Immature natural killer cell (primary cell): ENCODE results near the gene BRPF3. TPM values are rescaled to one million over a fixed set of nuclear protein-coding genes. Genes with fewer than 3 reads are reported as not detected.

Source experiments
- DNase-seq, 3 donors: peaks; one replicate each; pipeline ENCODE4 v3.0.0; 2022; ENCODE audit warnings: mixed read lengths in 1 of 3
- H3K27ac Mint-ChIP-seq, 6 donors: one replicate each; pipeline ENCODE4 v1.8.0; 2020; ENCODE audit warnings: mixed read lengths in 6 of 6, mild to moderate bottlenecking in 5 of 6, inconsistent platforms in 4 of 6, moderate library complexity in 3 of 6
- H3K27me3 Mint-ChIP-seq, 3 donors: one replicate each; pipeline ENCODE4 v1.8.0; 2020 to 2021; ENCODE audit warnings: low read depth in 3 of 3, mild to moderate bottlenecking in 3 of 3, mixed read lengths in 3 of 3, moderate library complexity in 3 of 3, inconsistent platforms in 1 of 3
- H3K36me3 Mint-ChIP-seq, 3 donors: one replicate each; pipeline ENCODE4 v1.8.0; 2020; ENCODE audit warnings: mixed read lengths in 3 of 3, inconsistent platforms in 2 of 3, mild to moderate bottlenecking in 2 of 3
- H3K4me1 Mint-ChIP-seq, 2 donors: one replicate each; pipeline ENCODE4 v1.8.0; 2020; ENCODE audit warnings: inconsistent platforms in 2 of 2, mild to moderate bottlenecking in 2 of 2, mixed read lengths in 2 of 2, moderate library complexity in 1 of 2
- H3K4me3 Mint-ChIP-seq, 5 donors: one replicate each; pipeline ENCODE4 v1.8.0; 2020; ENCODE audit warnings: mild to moderate bottlenecking in 5 of 5, mixed read lengths in 5 of 5, inconsistent platforms in 3 of 5, moderate library complexity in 3 of 5
- H3K9me3 Mint-ChIP-seq, 6 donors: one replicate each; pipeline ENCODE4 v1.8.0; 2020; ENCODE audit warnings: mild to moderate bottlenecking in 6 of 6, mixed read lengths in 6 of 6, inconsistent platforms in 4 of 6, moderate library complexity in 3 of 6
- polyA plus RNA-seq, 3 donors: library from polyadenylated mRNA; unstranded; fragments of 300-500 nt; fragmentation: Illumina TruSeq; gene quantifications; one replicate each; pipeline ENCODE4 v1.2.3, GENCODE V29; 2021

BRPF3 gene
- polyA plus RNA-seq, 3 donors from 2014 or later, result 3.0 to 13.7 (median 4.1) TPM

DNA sequence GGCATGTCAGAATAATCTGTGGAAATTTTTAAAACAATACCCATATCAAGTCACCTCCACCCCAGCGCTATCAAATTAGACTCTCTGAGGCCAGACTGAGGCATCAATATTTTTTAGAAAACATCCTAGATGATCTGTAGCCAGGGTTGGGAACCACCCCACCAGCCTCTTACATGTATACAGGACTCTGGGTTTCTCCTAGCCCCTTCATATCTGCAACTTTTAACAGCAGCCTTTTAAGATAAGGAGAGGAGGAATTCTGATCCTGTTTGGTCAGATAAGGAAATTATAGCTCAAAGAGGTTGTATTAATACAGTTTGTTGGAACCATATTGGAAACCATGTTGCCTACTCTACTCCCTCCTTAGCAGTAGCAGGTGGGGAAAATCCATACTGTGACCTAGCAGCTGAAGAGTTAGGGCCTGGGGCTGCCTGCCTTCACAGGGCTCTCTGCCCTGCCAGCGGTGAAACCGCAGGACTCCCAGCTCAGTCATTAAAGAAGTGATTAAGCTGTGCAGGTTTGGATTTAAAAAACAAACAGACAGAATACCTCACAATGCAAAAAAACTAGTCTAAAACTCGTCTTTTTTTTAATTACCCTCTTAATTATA lies 30.0 kb downstream of the BRPF3 start:
- H3K36me3 Mint-ChIP-seq, result peaks cover 29 to 62% (median 30%) of the 10 kb centered on the region in 3 donors

DNA sequence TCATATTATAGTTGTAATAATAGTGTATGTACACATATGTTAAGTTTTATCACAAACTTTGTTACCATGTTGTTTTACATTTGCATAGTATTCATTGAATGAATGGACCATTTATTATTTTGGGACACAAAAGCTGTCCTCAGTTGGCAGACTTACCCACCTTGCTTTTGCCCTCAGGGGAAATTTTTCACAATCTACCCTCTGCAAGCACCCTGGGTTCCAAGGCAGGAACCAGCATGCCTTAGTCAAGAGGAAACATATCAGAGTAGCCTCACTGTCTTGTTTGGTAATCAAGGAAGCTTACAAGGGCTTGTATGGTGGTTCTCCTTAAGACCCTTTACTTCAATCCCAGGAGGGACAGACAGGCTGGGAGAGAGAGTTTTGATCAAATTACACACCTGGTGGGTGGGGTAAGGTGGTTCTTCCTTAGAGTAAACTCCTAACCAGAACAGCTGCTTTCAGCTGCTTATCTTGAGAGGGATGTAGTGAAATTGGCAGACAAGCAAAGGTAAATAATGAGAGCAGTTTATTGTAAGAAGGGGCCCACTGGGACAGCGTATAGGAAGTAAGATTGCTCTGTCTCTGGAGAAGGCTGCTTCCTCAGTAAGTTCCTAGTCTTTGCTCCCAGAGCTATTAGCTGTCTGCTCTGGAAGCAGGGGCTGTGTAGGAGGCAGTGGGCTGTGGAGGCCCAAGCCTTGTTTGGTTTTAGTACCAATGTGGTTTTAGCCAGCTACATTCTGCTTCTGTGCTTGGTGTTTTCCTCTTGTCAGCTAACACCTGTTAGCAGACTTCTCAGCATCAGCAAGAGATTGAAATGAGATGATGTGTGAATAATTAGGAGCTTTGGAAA lies 31.1 kb downstream of the BRPF3 start:
- H3K4me3 Mint-ChIP-seq, result no peak overlapping the region
- peak overlapping the region in 3 of 6 donors; percentile 22 to 56 (median 40) for H3K27ac Mint-ChIP-seq
- H3K4me1 Mint-ChIP-seq, result peaks cover 0 to 2% of the 10 kb centered on the region in 2 donors
- no peak for DNase-seq
- no peaks in the 10 kb centered on the region for H3K27me3 Mint-ChIP-seq
- no peaks in the 10 kb centered on the region for H3K9me3 Mint-ChIP-seq
- peaks cover 23 to 66% (median 38%) of the 10 kb centered on the region in 3 donors for H3K36me3 Mint-ChIP-seq

More for the DNA sequence above, 30.0 kb downstream of the BRPF3 start:
- Mint-ChIP-seq H3K4me3 (no peak overlapping the region), H3K9me3 (no peaks in the 10 kb centered on the region), H3K27me3 (no peaks in the 10 kb centered on the region), H3K27ac (no peak overlapping the region), H3K4me1 (peaks cover 0 to 2% of the 10 kb centered on the region in 2 donors)
- DNase-seq, result no peak

DNA sequence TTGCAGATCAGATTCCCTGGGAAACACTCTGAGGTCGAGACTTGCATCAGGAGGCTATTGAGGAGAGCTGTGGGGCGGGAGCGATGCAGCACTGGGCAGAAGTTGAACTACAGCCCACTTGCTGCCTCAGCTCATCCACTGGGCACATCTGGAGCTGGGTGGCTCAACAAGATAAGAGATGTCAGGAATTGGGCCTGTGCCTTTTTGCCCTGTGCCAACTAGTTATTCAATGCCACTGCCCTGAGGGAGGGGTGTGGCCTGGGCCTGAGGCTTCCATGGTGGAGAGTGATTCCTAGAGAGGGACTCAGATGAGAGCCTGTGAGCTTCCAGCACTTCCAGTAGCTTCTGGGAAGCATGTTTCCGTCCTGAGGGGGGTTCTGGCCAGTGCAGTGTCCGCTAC lies 32.7 kb downstream of the BRPF3 start:
- Mint-ChIP-seq H3K36me3 (peaks cover 19 to 61% (median 38%) of the 10 kb centered on the region in 3 donors), H3K27me3 (no peaks in the 10 kb centered on the region), H3K4me3 (no peak overlapping the region), H3K9me3 (no peaks in the 10 kb centered on the region), H3K27ac (peak overlapping the region in 1 of 6 donors; percentile 50), H3K4me1 (peaks cover under 1 to 2% of the 10 kb centered on the region in 2 donors)
- DNase-seq, result no peak

DNA sequence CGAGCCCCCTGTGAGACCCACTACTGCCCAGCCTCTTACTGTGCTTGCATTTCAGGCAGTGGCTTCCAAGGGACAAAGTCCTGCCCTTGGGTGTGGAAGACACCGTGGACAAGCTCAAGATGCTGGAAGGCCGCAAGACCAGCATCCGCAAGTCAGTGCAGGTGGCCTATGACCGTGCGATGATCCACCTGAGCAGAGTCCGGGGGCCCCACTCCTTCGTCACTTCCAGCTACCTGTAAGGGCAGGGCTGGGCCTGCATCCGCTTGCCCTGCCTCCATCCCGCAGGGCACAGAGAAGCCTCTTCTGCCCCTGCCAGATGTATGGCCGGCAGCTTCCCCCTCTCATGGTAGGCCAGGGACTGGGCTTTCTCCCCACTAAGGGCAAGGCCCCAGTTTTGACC lies 33.8 kb downstream of the BRPF3 start:
- DNase-seq, result no peak
- no peaks in the 10 kb centered on the region for H3K9me3 Mint-ChIP-seq
- no peak overlapping the region for H3K27ac Mint-ChIP-seq
- no peak overlapping the region for H3K4me3 Mint-ChIP-seq
- peaks cover 7% of the 10 kb centered on the region in 2 donors for H3K4me1 Mint-ChIP-seq
- no peaks in the 10 kb centered on the region for H3K27me3 Mint-ChIP-seq
- peaks cover 19 to 62% (median 40%) of the 10 kb centered on the region in 3 donors for H3K36me3 Mint-ChIP-seq

DNA sequence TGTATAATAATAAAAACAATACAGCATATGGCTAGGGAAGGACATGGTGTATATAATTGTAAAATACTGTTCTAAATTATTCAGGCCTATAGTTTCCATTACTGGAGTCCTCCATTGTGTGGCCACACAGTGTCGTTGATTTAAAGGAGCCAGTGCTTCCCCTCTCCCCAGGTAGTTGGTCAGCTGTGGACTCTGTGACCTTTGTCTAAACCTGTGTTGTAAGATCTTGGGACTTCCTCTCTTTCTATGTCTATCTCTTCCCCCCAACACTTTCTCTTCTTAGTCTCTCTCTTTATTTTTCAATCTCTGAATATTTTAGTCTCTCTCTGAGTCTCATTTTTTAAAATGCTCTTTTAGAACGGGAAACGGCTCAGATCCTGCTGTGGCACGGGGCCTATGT lies 35.6 kb downstream of the BRPF3 start:
- Mint-ChIP-seq H3K4me3 (no peak overlapping the region), H3K4me1 (peaks cover 7 to 9% of the 10 kb centered on the region in 2 donors)

DNA sequence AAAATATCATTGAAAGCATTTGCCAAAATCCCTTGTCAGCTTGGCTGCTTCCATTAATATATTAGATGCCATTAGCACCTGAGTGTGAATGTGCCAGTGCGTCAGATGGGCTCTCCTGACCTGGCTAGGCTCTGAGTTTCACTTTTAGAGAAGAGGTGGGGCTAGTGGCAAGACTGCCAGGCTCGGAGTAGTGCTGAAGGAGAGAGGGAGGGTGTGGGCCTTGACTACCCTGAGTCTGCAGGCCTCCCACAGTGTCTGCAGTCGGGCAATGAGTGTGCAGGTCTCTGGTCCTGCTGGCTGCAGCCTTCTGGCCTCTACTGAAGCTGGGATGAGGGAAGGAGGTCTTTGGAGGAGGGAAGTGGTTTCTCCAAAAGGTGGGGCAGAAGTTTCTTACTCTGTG lies 38.8 kb downstream of the BRPF3 start:
- H3K4me1 Mint-ChIP-seq, result peaks cover 7 to 9% of the 10 kb centered on the region in 2 donors
- no peaks in the 10 kb centered on the region for H3K9me3 Mint-ChIP-seq
- no peak for DNase-seq
- peaks cover 6 to 36% (median 22%) of the 10 kb centered on the region in 3 donors for H3K36me3 Mint-ChIP-seq
- no peak overlapping the region for H3K4me3 Mint-ChIP-seq
- peak overlapping the region in 3 of 6 donors; percentile 17 to 48 (median 36) for H3K27ac Mint-ChIP-seq
- H3K27me3 Mint-ChIP-seq, result no peaks in the 10 kb centered on the region

More for the DNA sequence above, 35.6 kb downstream of the BRPF3 start:
- Mint-ChIP-seq H3K27me3 (no peaks in the 10 kb centered on the region), H3K27ac (peak overlapping the region in 3 of 6 donors; percentile 2 to 60 (median 47)), H3K36me3 (peaks cover 10 to 57% (median 31%) of the 10 kb centered on the region in 3 donors), H3K9me3 (no peaks in the 10 kb centered on the region)
- DNase-seq, result no peak

DNA sequence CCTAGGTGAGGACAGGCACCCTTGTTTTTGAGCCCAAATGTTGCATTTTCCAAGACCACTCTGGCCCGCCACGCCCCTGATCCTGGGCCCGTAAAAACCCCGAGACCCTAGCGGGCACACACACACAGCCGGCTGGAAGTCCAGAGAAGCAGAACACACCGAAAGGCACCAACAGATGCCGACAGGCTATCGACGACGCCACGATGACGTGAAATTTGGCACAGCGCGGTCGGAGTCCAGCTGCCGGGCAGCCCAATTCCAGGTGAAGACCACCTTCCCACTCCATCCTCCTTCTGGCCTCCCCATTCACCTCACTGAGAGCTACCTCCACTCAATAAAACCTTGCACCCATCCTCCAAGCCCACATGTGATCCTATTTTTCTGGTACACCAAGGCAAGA lies 39.3 kb downstream of the BRPF3 start:
- Mint-ChIP-seq H3K9me3 (no peaks in the 10 kb centered on the region), H3K4me3 (no peak overlapping the region), H3K27me3 (no peaks in the 10 kb centered on the region), H3K27ac (peak overlapping the region in 1 of 6 donors; percentile 78), H3K36me3 (peaks cover 3 to 32% (median 20%) of the 10 kb centered on the region in 3 donors), H3K4me1 (peaks cover 7 to 9% of the 10 kb centered on the region in 2 donors)
- no peak for DNase-seq

DNA sequence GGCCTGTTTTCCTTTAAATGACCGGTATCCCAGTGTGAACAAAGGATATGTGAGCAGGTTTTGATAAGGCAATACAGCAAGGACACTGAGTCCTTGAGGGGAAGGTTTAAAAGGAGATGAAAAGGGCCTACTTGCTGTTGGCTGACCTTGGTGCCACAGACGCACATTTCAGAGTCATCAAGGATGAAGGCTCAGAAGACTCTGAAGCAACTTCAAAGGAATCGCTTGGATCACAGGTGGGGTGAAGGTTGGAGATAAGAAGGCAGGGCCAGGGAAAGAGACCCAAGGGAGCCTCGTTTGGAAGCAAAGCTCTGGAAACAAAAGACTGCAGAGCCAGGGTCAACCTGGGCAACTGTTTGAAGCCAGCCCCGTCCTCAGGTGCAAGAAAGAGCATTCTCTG lies 43.2 kb downstream of the BRPF3 start:
- Mint-ChIP-seq H3K27ac (no peak overlapping the region), H3K9me3 (no peaks in the 10 kb centered on the region), H3K4me1 (peaks cover 13 to 19% of the 10 kb centered on the region in 2 donors), H3K4me3 (no peak overlapping the region), H3K36me3 (peaks cover 4 to 12% (median 5%) of the 10 kb centered on the region in 3 donors), H3K27me3 (peaks cover 0 to 2% (median 2%) of the 10 kb centered on the region in 3 donors)
- DNase-seq, result no peak

DNA sequence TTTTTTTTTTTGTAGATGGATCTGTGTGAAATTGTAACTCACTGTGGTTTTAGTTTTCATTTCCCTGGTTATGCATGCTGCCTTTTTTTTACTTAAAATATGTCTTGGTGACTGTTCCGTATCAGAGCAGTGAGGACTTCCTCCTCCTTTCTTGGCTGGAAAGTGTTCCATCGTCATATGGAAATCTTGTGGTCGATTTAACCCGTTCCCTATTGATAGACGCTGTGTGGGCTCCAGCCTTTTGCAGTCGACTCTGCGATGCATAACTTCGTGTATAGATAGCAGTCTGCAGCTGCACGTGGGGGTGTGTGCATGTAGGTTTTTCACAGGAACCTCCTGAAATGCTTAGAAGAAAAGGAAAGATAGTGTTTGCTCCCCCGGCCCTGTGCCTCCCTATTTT lies 45.2 kb downstream of the BRPF3 start:
- peaks cover 0 to 2% (median 2%) of the 10 kb centered on the region in 3 donors for H3K27me3 Mint-ChIP-seq
- DNase-seq, result no peak
- peak overlapping the region in 3 of 6 donors; percentile 14 to 33 (median 28) for H3K27ac Mint-ChIP-seq
- peak overlapping the region in 1 of 5 donors; percentile 50 for H3K4me3 Mint-ChIP-seq
- peaks cover 17 to 23% of the 10 kb centered on the region in 2 donors for H3K4me1 Mint-ChIP-seq
- H3K9me3 Mint-ChIP-seq, result no peaks in the 10 kb centered on the region
- peaks cover 4 to 7% (median 5%) of the 10 kb centered on the region in 3 donors for H3K36me3 Mint-ChIP-seq

DNA sequence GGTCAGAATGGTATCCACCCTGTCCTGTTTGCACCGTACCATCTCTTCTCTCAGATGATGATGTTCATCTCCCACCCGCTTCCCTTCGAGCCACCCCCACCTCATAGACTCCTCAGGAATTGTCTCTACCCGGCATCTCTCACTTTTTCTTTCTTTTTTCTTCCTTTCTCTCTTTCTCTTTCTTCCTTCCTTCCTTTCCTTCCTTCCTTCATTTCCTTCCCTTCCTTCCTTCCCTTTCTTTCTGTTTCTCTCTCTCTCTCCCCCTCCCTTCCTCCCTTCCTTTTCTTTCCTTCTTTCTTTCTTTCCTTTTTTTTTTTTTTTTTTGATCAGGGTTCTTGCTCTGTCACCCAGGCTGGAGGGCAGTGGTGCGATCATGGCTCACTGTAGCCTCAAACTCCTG lies 45.6 kb downstream of the BRPF3 start:
- Mint-ChIP-seq H3K27ac (peak overlapping the region in 2 of 6 donors; percentile 14 to 33), H3K27me3 (peaks cover 0 to 3% (median 2%) of the 10 kb centered on the region in 3 donors), H3K36me3 (peaks cover 4 to 11% (median 6%) of the 10 kb centered on the region in 3 donors), H3K9me3 (no peaks in the 10 kb centered on the region), H3K4me1 (peaks cover 17 to 23% of the 10 kb centered on the region in 2 donors), H3K4me3 (peak overlapping the region in 1 of 5 donors; percentile 50)
- no peak for DNase-seq

DNA sequence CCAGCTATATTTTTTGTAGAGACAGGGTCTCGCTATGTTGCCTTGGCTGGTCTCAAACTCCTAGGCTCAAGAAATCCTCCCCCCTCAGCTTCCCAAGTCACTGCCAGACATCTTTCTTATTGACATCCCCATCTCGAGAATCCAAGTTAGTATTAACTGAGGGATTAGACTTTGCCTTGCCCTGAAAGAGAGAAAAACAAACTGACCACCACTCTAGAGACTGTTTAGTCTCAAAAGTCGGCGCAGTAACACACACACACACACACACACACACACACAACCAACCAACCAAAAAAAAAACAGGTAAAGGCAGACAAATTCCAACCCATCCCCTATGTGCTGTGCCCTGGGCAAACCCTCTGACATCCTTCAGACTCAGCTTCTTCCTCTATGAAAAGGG lies 46.1 kb downstream of the BRPF3 start:
- H3K27ac Mint-ChIP-seq, result peak overlapping the region in 1 of 6 donors; percentile 37
- DNase-seq, result no peak
- H3K9me3 Mint-ChIP-seq, result no peaks in the 10 kb centered on the region
- peaks cover 0 to 4% (median 2%) of the 10 kb centered on the region in 3 donors for H3K27me3 Mint-ChIP-seq
- no peak overlapping the region for H3K4me3 Mint-ChIP-seq
- H3K36me3 Mint-ChIP-seq, result peaks cover 4 to 13% (median 10%) of the 10 kb centered on the region in 3 donors
- H3K4me1 Mint-ChIP-seq, result peaks cover 17 to 23% of the 10 kb centered on the region in 2 donors

DNA sequence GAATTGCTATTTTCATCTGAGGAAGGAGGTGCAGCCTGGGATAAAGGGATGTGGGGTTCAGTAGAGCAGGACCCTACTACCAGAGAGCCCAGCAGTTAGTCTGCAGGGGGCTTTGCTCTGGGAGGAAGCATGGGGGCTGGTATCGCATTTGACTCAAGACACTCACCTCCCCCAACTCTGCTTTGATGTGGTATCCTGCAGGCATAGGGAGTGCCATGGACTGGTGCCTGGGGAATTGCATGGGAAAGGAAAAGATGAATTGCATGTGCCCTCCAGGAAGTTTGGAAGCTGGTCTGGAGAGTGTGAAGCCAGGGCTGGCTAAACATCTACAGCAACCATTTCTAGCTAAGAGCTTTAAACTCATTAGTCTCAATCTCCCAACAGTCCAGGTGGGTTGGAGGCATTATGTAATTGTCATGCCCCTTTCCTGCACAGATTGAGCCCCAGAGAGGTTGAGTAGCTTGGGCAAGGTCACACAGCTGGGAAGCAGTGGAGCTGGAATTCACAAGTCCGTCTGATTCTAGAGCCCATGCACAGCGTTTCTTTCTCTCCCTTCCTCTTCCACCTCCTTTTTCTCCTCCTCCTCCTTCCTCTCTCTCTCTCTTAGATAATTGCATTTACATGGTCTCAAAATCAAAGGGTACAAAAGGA lies 47.1 kb downstream of the BRPF3 start:
- no peak overlapping the region for H3K4me3 Mint-ChIP-seq
- no peak overlapping the region for H3K27ac Mint-ChIP-seq
- H3K36me3 Mint-ChIP-seq, result peaks cover 4 to 13% (median 10%) of the 10 kb centered on the region in 3 donors
- H3K27me3 Mint-ChIP-seq, result peaks cover 0 to 4% (median 2%) of the 10 kb centered on the region in 3 donors
- H3K4me1 Mint-ChIP-seq, result peaks cover 17 to 23% of the 10 kb centered on the region in 2 donors
- DNase-seq, result no peak
- H3K9me3 Mint-ChIP-seq, result no peaks in the 10 kb centered on the region

DNA sequence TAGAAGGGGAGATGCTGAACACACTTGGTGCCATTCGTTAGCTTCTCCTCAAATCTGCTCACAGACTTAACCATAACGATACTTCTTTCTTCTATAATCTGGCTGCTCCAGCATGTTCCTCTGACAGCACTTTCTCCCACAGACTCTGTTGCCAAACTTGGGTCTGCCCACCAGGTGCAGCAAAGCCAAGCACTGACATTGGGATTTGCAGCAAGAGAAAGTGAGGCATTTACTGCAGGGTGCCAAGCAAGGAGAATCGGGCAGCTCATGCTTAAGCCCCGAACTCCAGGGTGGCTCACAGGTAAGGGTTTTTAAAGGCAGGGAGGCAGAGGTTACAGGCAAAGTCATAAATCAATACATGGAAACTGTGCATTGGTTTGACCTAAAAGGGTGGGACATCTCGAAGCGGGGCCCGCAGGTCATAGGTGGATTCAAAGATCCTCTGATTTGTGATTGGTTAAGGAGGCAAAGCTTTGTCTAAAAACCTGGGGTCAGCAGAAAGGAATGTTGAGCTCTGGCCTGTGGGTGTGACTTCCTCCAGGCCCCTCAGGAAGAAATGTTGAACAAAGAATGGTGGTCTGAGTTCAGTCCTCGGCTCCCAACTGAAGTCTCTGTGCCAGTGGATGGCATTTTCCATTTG lies 48.2 kb downstream of the BRPF3 start:
- Mint-ChIP-seq H3K4me3 (no peak overlapping the region), H3K36me3 (peaks cover 4 to 13% (median 10%) of the 10 kb centered on the region in 3 donors), H3K9me3 (no peaks in the 10 kb centered on the region), H3K27me3 (peaks cover 0 to 4% (median 2%) of the 10 kb centered on the region in 3 donors), H3K27ac (peak overlapping the region in 1 of 6 donors; percentile 34), H3K4me1 (peaks cover 17 to 23% of the 10 kb centered on the region in 2 donors)
- DNase-seq, result no peak
